Activated naive CD4-positive, alpha-beta T cell treated with anti-CD3 and anti-CD28 coated beads for 36 hours (primary cell): ENCODE results near the gene TTC12. TPM values are rescaled to one million over a fixed set of nuclear protein-coding genes. Genes with fewer than 3 reads are reported as not detected.

Experiments used
- CTCF ChIA-PET: fragments of 350-600 bp; sonication (Branson Sonifier 250); formaldehyde crosslinking; loops from one replicate; lab custom pipeline; 2021; ENCODE audit warnings: antibody characterized with exemption; lab: Charles Lee
- DNase-seq: peaks from one replicate; pipeline ENCODE4 v3.0.0-alpha.2; 2020
- H3K27ac Mint-ChIP-seq: one replicate; pipeline ENCODE4 v1.8.0; 2021; ENCODE audit warnings: mild to moderate bottlenecking, mixed read lengths
- H3K27me3 Mint-ChIP-seq: one replicate; pipeline ENCODE4 v1.8.0; 2021; ENCODE audit warnings: low read depth, mixed read lengths
- H3K36me3 Mint-ChIP-seq: one replicate; pipeline ENCODE4 v1.8.0; 2021; ENCODE audit warnings: low read depth, mixed read lengths
- H3K4me1 Mint-ChIP-seq: one replicate; pipeline ENCODE4 v1.8.0; 2021; ENCODE audit warnings: low read depth, mixed read lengths
- H3K4me3 Mint-ChIP-seq: one replicate; pipeline ENCODE4 v1.8.0; 2021; ENCODE audit warnings: mild to moderate bottlenecking, moderate library complexity, mixed read lengths
- H3K9me3 Mint-ChIP-seq: one replicate; pipeline ENCODE4 v1.8.0; 2021; ENCODE audit warnings: mixed read lengths
- intact Hi-C: fragments of 100-400 bp; cut with micrococcal nuclease; formaldehyde crosslinking; loops from one replicate; pipeline ENCODE4 v1.15.1; 2023
- total RNA-seq, 2 experiments: library from RNA; stranded (reverse); gene quantifications; one replicate each; pipeline ENCODE4 v1.2.3, GENCODE V29; 2021

The TTC12 gene
- total RNA-seq, 2 experiments from 2014 or later: 4.1 to 7.4 TPM

DNA sequence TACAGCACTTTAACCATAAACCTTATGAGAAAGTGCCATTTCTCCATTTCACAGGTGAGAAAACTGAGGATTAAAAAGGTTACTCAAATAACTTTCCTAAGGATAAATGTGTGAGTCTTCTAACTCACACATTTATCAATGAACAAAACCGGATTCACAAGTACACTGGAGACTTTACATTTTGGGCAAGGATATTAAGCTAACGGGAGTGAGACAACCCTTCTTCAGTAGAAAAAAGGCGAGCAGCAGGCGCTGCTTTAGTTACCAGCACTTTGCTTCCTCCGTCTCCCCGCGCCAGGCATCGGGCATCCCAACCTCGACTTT is 356 bp upstream of the TTC12 start:
- no peaks in the 10 kb centered on the region for H3K27me3 Mint-ChIP-seq
- H3K27ac Mint-ChIP-seq: peak overlapping the region; percentile 79
- H3K4me1 Mint-ChIP-seq: peaks cover 23% of the 10 kb centered on the region
- peaks cover 24% of the 10 kb centered on the region for H3K36me3 Mint-ChIP-seq
- no peak for DNase-seq
- CTCF ChIA-PET: interaction anchor here (0.8 to 2.5 kb wide), 3 partner anchors 19 to 482 kb away, joined by 3 to 10 read pairs (median 3); no protein-coding TSS in a partner anchor
- peak overlapping the region; percentile 80 for H3K4me3 Mint-ChIP-seq
- intact Hi-C loops: loop anchor here (1.0 to 10.0 kb wide), 8 partner anchors 273 to 1439 kb away; partner anchors contain the start of genes ALG9, C11orf71, CFAP68 and FDXACB1
- no peaks in the 10 kb centered on the region for H3K9me3 Mint-ChIP-seq

GRCh38 chr11:113315811-113316210 is 1.4 kb downstream of the TTC12 start:
- intact Hi-C loops: loop anchor here (2.0 to 10.0 kb wide), 5 partner anchors 421 to 1441 kb away; partner anchors contain the start of genes ALG9, C11orf71, CFAP68 and FDXACB1
- Mint-ChIP-seq H3K9me3 (no peaks in the 10 kb centered on the region), H3K4me1 (peaks cover 23% of the 10 kb centered on the region), H3K27me3 (no peaks in the 10 kb centered on the region), H3K4me3 (peak overlapping the region; percentile 80), H3K36me3 (peaks cover 28% of the 10 kb centered on the region), H3K27ac (no peak overlapping the region)
- CTCF ChIA-PET: no interaction called here
- no peak for DNase-seq

DNA sequence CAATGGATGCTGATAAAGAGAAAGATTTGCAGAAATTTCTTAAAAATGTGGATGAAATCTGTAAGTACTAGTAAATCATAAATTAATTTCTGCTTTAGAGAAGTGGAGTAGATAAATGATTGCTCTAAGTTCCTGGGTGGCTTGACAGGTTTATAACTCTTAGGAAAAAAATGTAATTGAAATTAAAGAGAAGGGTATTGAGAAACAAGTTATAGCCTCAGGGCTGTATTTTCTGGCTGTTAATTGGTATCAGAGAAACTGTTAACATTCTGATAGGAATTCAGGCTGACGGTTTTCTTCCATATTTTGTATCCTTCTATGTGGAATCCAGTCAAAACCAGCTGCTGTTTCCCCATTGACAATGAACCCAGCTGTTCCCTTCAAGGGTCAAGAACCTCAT is 1.9 kb downstream of the TTC12 start:
- no peak overlapping the region for H3K4me3 Mint-ChIP-seq
- CTCF ChIA-PET: no interaction called here
- peaks cover 23% of the 10 kb centered on the region for H3K4me1 Mint-ChIP-seq
- no peaks in the 10 kb centered on the region for H3K9me3 Mint-ChIP-seq
- H3K27ac Mint-ChIP-seq: no peak overlapping the region
- intact Hi-C loops: loop anchor here (10.0 kb wide), 2 partner anchors 1089 to 1441 kb away; partner anchors contain the start of genes ALG9, C11orf71, CFAP68 and FDXACB1
- H3K27me3 Mint-ChIP-seq: no peaks in the 10 kb centered on the region
- H3K36me3 Mint-ChIP-seq: peaks cover 28% of the 10 kb centered on the region
- no peak for DNase-seq

- CTCF ChIA-PET: no interaction called here
- no peaks in the 10 kb centered on the region for H3K27me3 Mint-ChIP-seq
- H3K9me3 Mint-ChIP-seq: no peaks in the 10 kb centered on the region
- H3K27ac Mint-ChIP-seq: no peak overlapping the region
- H3K36me3 Mint-ChIP-seq: peaks cover 28% of the 10 kb centered on the region
- H3K4me3 Mint-ChIP-seq: no peak overlapping the region
- DNase-seq: no peak
- intact Hi-C loops: loop anchor here (10.0 kb wide), 2 partner anchors 1087 to 1443 kb away; partner anchors contain the start of genes ALG9, C11orf71, CFAP68 and FDXACB1
- H3K4me1 Mint-ChIP-seq: peaks cover 23% of the 10 kb centered on the region
These were observed 3.0 kb downstream of the TTC12 start for GRCh38 chr11:113317339-113317738.

DNA sequence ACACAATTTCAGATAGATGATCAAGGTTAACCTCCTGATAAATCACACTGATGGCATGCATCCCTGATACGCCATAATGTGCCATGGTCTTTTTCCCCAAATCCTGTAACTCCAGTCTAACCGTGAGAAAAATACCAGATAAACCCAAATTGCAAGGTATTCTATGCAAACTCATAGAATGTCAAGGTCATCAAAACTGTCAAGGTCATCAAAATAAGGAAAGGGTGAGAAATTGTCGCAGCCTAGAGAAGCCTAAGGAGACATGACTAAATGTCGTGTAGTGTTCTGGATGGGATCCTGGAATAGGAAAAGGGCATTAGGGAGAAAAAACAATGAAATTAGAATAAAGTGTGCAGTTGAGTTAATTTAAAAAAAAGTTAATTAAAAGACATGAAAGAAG is 4.7 kb downstream of the TTC12 start:
- DNase-seq: no peak
- peaks cover 13% of the 10 kb centered on the region for H3K4me1 Mint-ChIP-seq
- no peaks in the 10 kb centered on the region for H3K27me3 Mint-ChIP-seq
- CTCF ChIA-PET: no interaction called here
- H3K4me3 Mint-ChIP-seq: no peak overlapping the region
- no peak overlapping the region for H3K27ac Mint-ChIP-seq
- intact Hi-C loops: loop anchor here (10.0 kb wide), 2 partner anchors 1086 to 1444 kb away; partner anchors contain the start of genes ALG9, C11orf71, CFAP68 and FDXACB1
- H3K36me3 Mint-ChIP-seq: peaks cover 29% of the 10 kb centered on the region
- H3K9me3 Mint-ChIP-seq: no peaks in the 10 kb centered on the region

DNA sequence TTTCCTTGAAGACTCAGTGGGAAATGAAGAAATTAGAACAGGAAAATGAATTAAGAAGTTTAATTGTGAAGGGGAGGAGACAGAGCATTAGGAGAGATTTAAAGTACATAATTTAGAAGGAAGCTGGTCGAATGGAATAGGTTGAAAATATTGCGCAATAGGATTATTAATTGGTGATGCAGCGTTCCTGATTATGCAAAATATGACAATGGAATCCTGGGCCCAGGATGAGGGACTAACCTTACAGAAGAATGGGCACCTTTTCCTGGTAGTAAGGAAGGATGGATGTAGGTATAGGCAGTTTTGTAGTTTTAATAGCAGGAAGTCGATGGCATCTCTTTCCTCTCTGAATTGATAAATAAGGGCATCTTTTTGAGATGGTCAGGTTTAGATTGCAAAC is 7.8 kb downstream of the TTC12 start:
- no peak overlapping the region for H3K4me3 Mint-ChIP-seq
- H3K27ac Mint-ChIP-seq: no peak overlapping the region
- CTCF ChIA-PET: no interaction called here
- intact Hi-C loops: no loop called here
- peaks cover 27% of the 10 kb centered on the region for H3K36me3 Mint-ChIP-seq
- no peaks in the 10 kb centered on the region for H3K27me3 Mint-ChIP-seq
- DNase-seq: no peak
- H3K9me3 Mint-ChIP-seq: no peaks in the 10 kb centered on the region
- H3K4me1 Mint-ChIP-seq: peaks cover 2% of the 10 kb centered on the region

DNA sequence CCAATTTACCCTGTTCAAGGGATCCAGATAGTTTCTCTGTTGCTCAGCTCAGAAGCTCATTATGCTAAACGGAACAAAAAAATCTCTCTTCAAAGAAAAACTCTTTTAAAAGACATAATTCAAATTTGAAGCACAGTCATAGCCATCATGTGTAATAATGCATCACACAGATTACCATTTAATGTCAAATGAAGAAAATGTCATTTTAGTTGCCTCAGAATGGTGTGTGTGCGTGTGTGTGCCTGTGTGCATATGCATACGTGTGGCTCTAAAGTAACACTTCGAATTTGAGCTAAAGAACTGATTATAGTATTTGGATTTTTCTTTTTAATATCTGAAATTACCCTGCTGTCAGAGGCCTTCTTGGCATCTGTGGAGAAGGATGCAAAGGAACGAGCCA is 9.9 kb downstream of the TTC12 start:
- no peak overlapping the region for H3K27ac Mint-ChIP-seq
- no peaks in the 10 kb centered on the region for H3K4me1 Mint-ChIP-seq
- H3K27me3 Mint-ChIP-seq: no peaks in the 10 kb centered on the region
- intact Hi-C loops: no loop called here
- no peak for DNase-seq
- peaks cover 11% of the 10 kb centered on the region for H3K36me3 Mint-ChIP-seq
- H3K9me3 Mint-ChIP-seq: no peaks in the 10 kb centered on the region
- H3K4me3 Mint-ChIP-seq: no peak overlapping the region
- CTCF ChIA-PET: no interaction called here

DNA sequence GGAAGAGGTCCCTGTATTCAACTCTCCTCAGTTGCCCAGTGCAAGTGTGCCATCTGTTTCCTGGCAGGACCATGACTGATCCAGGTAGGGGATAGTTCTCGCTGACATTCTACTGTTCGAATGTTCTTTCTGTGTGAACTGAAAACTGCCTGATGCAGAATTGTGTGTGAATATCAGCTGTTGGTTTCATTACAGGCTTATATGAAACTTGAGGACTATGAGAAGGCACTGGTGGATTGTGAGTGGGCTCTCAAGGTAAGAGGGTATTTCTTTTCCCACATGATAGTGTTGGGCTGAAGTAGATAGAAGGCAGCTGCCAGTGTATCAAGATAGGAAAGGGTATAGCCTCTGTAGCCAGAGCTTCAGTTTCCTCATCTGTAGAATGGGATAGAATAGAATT is 15.3 kb downstream of the TTC12 start:
- CTCF ChIA-PET: interaction anchor here (0.6 kb wide), 1 partner anchor 408 kb away, joined by 3 read pairs; no protein-coding TSS in a partner anchor
- Mint-ChIP-seq H3K27me3 (no peaks in the 10 kb centered on the region), H3K9me3 (no peaks in the 10 kb centered on the region), H3K36me3 (peaks cover 23% of the 10 kb centered on the region), H3K4me1 (no peaks in the 10 kb centered on the region), H3K4me3 (no peak overlapping the region), H3K27ac (no peak overlapping the region)
- intact Hi-C loops: no loop called here
- DNase-seq: no peak

DNA sequence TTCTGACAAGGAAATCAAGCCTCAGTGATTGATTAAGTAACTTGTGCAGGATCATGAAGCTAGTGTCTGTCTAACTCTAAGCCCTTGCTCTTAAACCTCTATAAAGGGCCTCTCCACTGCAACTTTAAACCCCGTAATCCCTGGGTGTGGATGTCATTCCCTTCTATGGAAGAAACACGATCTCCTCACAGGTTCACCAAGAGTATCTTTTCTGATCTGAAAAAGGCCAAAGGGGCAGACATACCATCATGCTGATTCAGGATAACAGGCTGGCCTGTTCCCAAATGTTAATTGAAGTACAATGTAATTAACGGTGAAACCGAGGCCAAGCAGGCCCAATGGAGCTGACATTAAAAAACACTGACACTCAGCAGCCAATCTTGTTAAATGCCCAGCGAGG is 17.1 kb downstream of the TTC12 start:
- intact Hi-C loops: no loop called here
- no peaks in the 10 kb centered on the region for H3K4me1 Mint-ChIP-seq

GRCh38 chr11:113332023-113332422 is 17.6 kb downstream of the TTC12 start:
- intact Hi-C loops: no loop called here
- Mint-ChIP-seq H3K4me3 (no peak overlapping the region), H3K9me3 (no peaks in the 10 kb centered on the region), H3K27me3 (no peaks in the 10 kb centered on the region), H3K4me1 (no peaks in the 10 kb centered on the region), H3K36me3 (peaks cover 26% of the 10 kb centered on the region), H3K27ac (no peak overlapping the region)
- CTCF ChIA-PET: no interaction called here
- no peak for DNase-seq

More for the DNA sequence above, 17.1 kb downstream of the TTC12 start:
- peaks cover 23% of the 10 kb centered on the region for H3K36me3 Mint-ChIP-seq
- H3K4me3 Mint-ChIP-seq: no peak overlapping the region
- H3K27me3 Mint-ChIP-seq: no peaks in the 10 kb centered on the region
- CTCF ChIA-PET: no interaction called here
- DNase-seq: no peak
- no peak overlapping the region for H3K27ac Mint-ChIP-seq
- no peaks in the 10 kb centered on the region for H3K9me3 Mint-ChIP-seq

GRCh38 chr11:113332638-113333329 is 18.4 kb downstream of the TTC12 start:
- Mint-ChIP-seq H3K36me3 (peaks cover 26% of the 10 kb centered on the region), H3K4me3 (no peak overlapping the region), H3K27ac (no peak overlapping the region), H3K4me1 (no peaks in the 10 kb centered on the region), H3K9me3 (no peaks in the 10 kb centered on the region), H3K27me3 (no peaks in the 10 kb centered on the region)
- DNase-seq: no peak
- CTCF ChIA-PET: interaction anchor here (0.5 to 2.4 kb wide), 3 partner anchors 40 to 200 kb away, joined by 3 to 7 read pairs (median 4); no protein-coding TSS in a partner anchor
- intact Hi-C loops: no loop called here

GRCh38 chr11:113334183-113334582 is 19.8 kb downstream of the TTC12 start:
- no peaks in the 10 kb centered on the region for H3K4me1 Mint-ChIP-seq
- H3K4me3 Mint-ChIP-seq: no peak overlapping the region
- H3K27me3 Mint-ChIP-seq: no peaks in the 10 kb centered on the region
- peaks cover 29% of the 10 kb centered on the region for H3K36me3 Mint-ChIP-seq
- CTCF ChIA-PET: interaction anchor here (1.0 to 2.4 kb wide), 4 partner anchors 11 to 198 kb away, joined by 3 to 7 read pairs (median 4); no protein-coding TSS in a partner anchor
- H3K9me3 Mint-ChIP-seq: no peaks in the 10 kb centered on the region
- DNase-seq: no peak
- H3K27ac Mint-ChIP-seq: no peak overlapping the region
- intact Hi-C loops: no loop called here

- peaks cover 32% of the 10 kb centered on the region for H3K36me3 Mint-ChIP-seq
- no peak for DNase-seq
- H3K4me3 Mint-ChIP-seq: no peak overlapping the region
- CTCF ChIA-PET: no interaction called here
- intact Hi-C loops: no loop called here
- no peak overlapping the region for H3K27ac Mint-ChIP-seq
- H3K27me3 Mint-ChIP-seq: no peaks in the 10 kb centered on the region
- H3K9me3 Mint-ChIP-seq: no peaks in the 10 kb centered on the region
- H3K4me1 Mint-ChIP-seq: no peaks in the 10 kb centered on the region
These were observed 24.3 kb downstream of the TTC12 start for GRCh38 chr11:113338730-113339129.
